H9 (cell line): Measurements from ENCODE around the gene AGBL4. TPM values are rescaled to one million over a fixed set of nuclear protein-coding genes. Genes with fewer than 3 reads are reported as not detected.

Experiments used
- DNase-seq: peaks from one replicate; pipeline ENCODE4 v3.0.0-alpha.2; 2017
- H2AFZ ChIP-seq: one replicate; pipeline ENCODE4 v1.6.1; 2013; ENCODE audit warnings: mild to moderate bottlenecking, low read length, control low read depth, moderate library complexity
- H2AK5ac ChIP-seq: 2 replicates; pipeline ENCODE4 v1.6.1; 2013; ENCODE audit warnings: low read length, control low read depth, mixed read lengths; ENCODE audit not compliant: insufficient read length
- H2BK120ac ChIP-seq: one replicate; pipeline ENCODE4 v1.6.1; 2013; ENCODE audit warnings: low read depth, mild to moderate bottlenecking, low read length, control low read depth, inconsistent platforms; ENCODE audit not compliant: poor library complexity, severe bottlenecking
- H2BK12ac ChIP-seq: 2 replicates; pipeline ENCODE4 v1.6.1; 2013; ENCODE audit warnings: low read length, control low read depth, mixed read lengths, low read depth; ENCODE audit not compliant: insufficient read length
- H2BK15ac ChIP-seq: 2 replicates; pipeline ENCODE4 v1.6.1; 2013; ENCODE audit warnings: low read depth, low read length, control low read depth
- H2BK20ac ChIP-seq: one replicate; pipeline ENCODE4 v1.6.1; 2013; ENCODE audit warnings: low read depth, mild to moderate bottlenecking, low read length, control low read depth, inconsistent platforms; ENCODE audit not compliant: poor library complexity, severe bottlenecking
- H2BK5ac ChIP-seq: 2 replicates; pipeline ENCODE4 v1.6.1; 2013; ENCODE audit warnings: low read length, control low read depth, mixed read lengths; ENCODE audit not compliant: insufficient read length
- H3K14ac ChIP-seq: 2 replicates; pipeline ENCODE4 v1.6.1; 2013; ENCODE audit warnings: low read length, control low read depth; ENCODE audit not compliant: insufficient read depth
- H3K18ac ChIP-seq: 2 replicates; pipeline ENCODE4 v1.6.1; 2013; ENCODE audit warnings: low read depth, mild to moderate bottlenecking, mixed read lengths, low read length, control low read depth; ENCODE audit not compliant: insufficient read length
- H3K23ac ChIP-seq: 2 replicates; pipeline ENCODE4 v1.6.1; 2013; ENCODE audit warnings: low read length, control low read depth, mixed read lengths, low read depth; ENCODE audit not compliant: insufficient read length
- H3K23me2 ChIP-seq: 2 replicates; pipeline ENCODE4 v1.6.1; 2013; ENCODE audit warnings: low read depth, mild to moderate bottlenecking, mixed read lengths, low read length, control low read depth; ENCODE audit not compliant: insufficient read length, poor library complexity, severe bottlenecking
- H3K27ac ChIP-seq: 2 replicates; pipeline ENCODE4 v1.5.1; 2013; ENCODE audit warnings: low read length, control low read depth, mixed read lengths, low read depth; ENCODE audit not compliant: insufficient read length
- H3K27me3 ChIP-seq: 2 replicates; pipeline ENCODE4 v1.6.1; 2013; ENCODE audit warnings: low read length, control low read depth, inconsistent platforms; ENCODE audit not compliant: insufficient read depth
- H3K4ac ChIP-seq: 2 replicates; pipeline ENCODE4 v1.6.1; 2013; ENCODE audit warnings: low read depth, mild to moderate bottlenecking, control low read depth, inconsistent platforms, low read length, moderate library complexity
- H3K4me1 ChIP-seq: 2 replicates; pipeline ENCODE4 v1.6.1; 2013; ENCODE audit warnings: low read length, control low read depth, inconsistent platforms; ENCODE audit not compliant: insufficient read depth
- H3K4me2 ChIP-seq: 2 replicates; pipeline ENCODE4 v1.6.1; 2013; ENCODE audit warnings: low read length, control low read depth, mixed read lengths; ENCODE audit not compliant: insufficient read length, insufficient read depth
- H3K56ac ChIP-seq: 2 replicates; pipeline ENCODE4 v1.6.1; 2013; ENCODE audit warnings: low read depth, mild to moderate bottlenecking, mixed read lengths, low read length, control low read depth; ENCODE audit not compliant: insufficient read length
- H3K79me1 ChIP-seq: 2 replicates; pipeline ENCODE4 v1.6.1; 2013; ENCODE audit warnings: low read depth, mild to moderate bottlenecking, moderate library complexity, low read length, control low read depth, inconsistent platforms; ENCODE audit not compliant: insufficient read depth, poor library complexity, severe bottlenecking
- H3K79me2 ChIP-seq: 2 replicates; pipeline ENCODE4 v1.6.1; 2013; ENCODE audit warnings: low read length, control low read depth, inconsistent platforms; ENCODE audit not compliant: insufficient read depth
- H3K9ac ChIP-seq: 2 replicates; pipeline ENCODE4 v1.6.1; 2013; ENCODE audit warnings: low read length, control low read depth, mixed read lengths; ENCODE audit not compliant: insufficient read length; ENCODE audit errors: extremely low read depth
- H3K9me3 ChIP-seq: one replicate; pipeline ENCODE4 v1.6.1; 2013; ENCODE audit warnings: low read depth, low read length, inconsistent platforms; ENCODE audit not compliant: control insufficient read depth
- H3T11ph ChIP-seq: one replicate; pipeline ENCODE4 v1.6.1; 2013; ENCODE audit warnings: mild to moderate bottlenecking, low read length, control low read depth, inconsistent platforms
- H4K20me1 ChIP-seq: one replicate; pipeline ENCODE4 v1.6.1; 2013; ENCODE audit not compliant: control insufficient read depth, insufficient read length, insufficient read depth
- H4K5ac ChIP-seq: 2 replicates; pipeline ENCODE4 v1.6.1; 2013; ENCODE audit warnings: low read depth, mild to moderate bottlenecking, mixed read lengths, low read length, control low read depth; ENCODE audit not compliant: insufficient read length
- H4K8ac ChIP-seq: replicated peaks from 2 replicates; pipeline ENCODE4 v1.6.1; 2013; ENCODE audit warnings: low read length, control low read depth, mixed read lengths, low read depth; ENCODE audit not compliant: insufficient read length
- H4K91ac ChIP-seq: 2 replicates; pipeline ENCODE4 v1.6.1; 2013; ENCODE audit warnings: low read depth, mild to moderate bottlenecking, moderate library complexity, mixed read lengths, low read length, control low read depth; ENCODE audit not compliant: insufficient read length
- H3K27ac Mint-ChIP-seq, 3 experiments: 2 replicates in 2 of 3; 3 replicates in 1 of 3; pipeline ENCODE4 v1.8.0; 2020 to 2021; ENCODE audit warnings: mixed read lengths in 3 of 3, mild to moderate bottlenecking in 1 of 3, moderate library complexity in 1 of 3
- H3K27me3 Mint-ChIP-seq: 2 replicates; pipeline ENCODE4 v1.8.0; 2021; ENCODE audit warnings: low read depth, mild to moderate bottlenecking, moderate library complexity, mixed read lengths
- H3K36me3 Mint-ChIP-seq, 3 experiments: 2 replicates in 2 of 3; 3 replicates in 1 of 3; pipeline ENCODE4 v1.8.0; 2020 to 2021; ENCODE audit warnings: low read depth in 3 of 3, mixed read lengths in 3 of 3; ENCODE audit not compliant: insufficient read depth in 1 of 3
- H3K4me1 Mint-ChIP-seq, 2 experiments: 2 replicates each; pipeline ENCODE4 v1.8.0; 2020; ENCODE audit warnings: mixed read lengths in 2 of 2
- H3K4me3 Mint-ChIP-seq, 2 experiments: 2 replicates in 1 of 2; 3 replicates in 1 of 2; pipeline ENCODE4 v1.8.0; 2020 to 2021; ENCODE audit warnings: mild to moderate bottlenecking in 2 of 2, mixed read lengths in 2 of 2, moderate library complexity in 1 of 2
- H3K9me3 Mint-ChIP-seq, 2 experiments: 2 replicates in 1 of 2; 3 replicates in 1 of 2; pipeline ENCODE4 v1.8.0; 2020; ENCODE audit warnings: mild to moderate bottlenecking in 2 of 2, mixed read lengths in 2 of 2, moderate library complexity in 1 of 2
- WGBS: extraction: QIAGEN DNeasy Blood & Tissue Kit; methylation state at CpG from one replicate; pipeline ENCODE4 v1.1.7; 2013; ENCODE audit warnings: missing lambda C conversion rate, low lambda C conversion rate, mixed read lengths; ENCODE audit not compliant: insufficient read length; ENCODE audit errors: extremely low coverage; 5-methylcytosine and 5-hydroxymethylcytosine counted together
- total RNA-seq: library from RNA; stranded (reverse); gene quantifications from 2 replicates; pipeline ENCODE4 v1.2.1, GENCODE V29; 2021
- TF ChIP-seq, protein P1 (sequence below): fragments of 200-600 bp; sonication (generic); conservative IDR thresholded peaks from 3 replicates; pipeline ENCODE4 v1.8.0; 2021; ENCODE audit warnings: antibody characterized with exemption, mild to moderate bottlenecking

The AGBL4 gene
- total RNA-seq, 1 experiment from 2014 or later: not detected

DNA sequence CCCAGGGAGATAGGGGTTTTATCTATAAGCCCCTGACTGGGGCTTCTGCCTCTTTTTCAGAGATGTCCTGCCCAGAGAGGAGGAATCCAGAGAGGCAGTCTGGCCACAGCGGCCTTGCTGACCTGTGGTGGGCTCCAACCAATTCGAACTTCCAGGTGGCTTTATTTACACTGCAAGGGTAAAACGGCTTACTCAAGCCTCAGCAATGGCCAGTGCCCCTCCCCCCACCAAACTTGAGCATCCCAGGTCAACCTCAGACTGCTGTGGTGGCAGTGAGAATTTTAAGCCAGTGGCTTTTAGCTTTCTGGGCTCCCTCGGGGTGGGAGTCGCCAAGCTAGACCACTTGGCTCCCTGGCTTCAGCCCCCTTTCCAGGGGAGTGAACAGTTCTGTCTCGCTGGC lies 863.1 kb downstream of the AGBL4 start:
- Histone ChIP-seq H2AK5ac (no peak overlapping the region), H2BK120ac (no peak overlapping the region), H3T11ph (no peak overlapping the region), H4K91ac (no peak overlapping the region), H2BK12ac (no peak overlapping the region), H3K9me3 (peaks cover 13% of the 10 kb centered on the region), H3K9ac (no peak overlapping the region), H4K5ac (no peak overlapping the region), H2BK20ac (no peak overlapping the region), H3K27me3 (no peaks in the 10 kb centered on the region), H3K18ac (no peak overlapping the region), H3K23ac (no peak overlapping the region), H3K23me2 (no peaks in the 10 kb centered on the region), H3K14ac (no peak overlapping the region; the same call in 1 of the 2 replicates), H4K8ac (no peak overlapping the region), H2AFZ (no peak overlapping the region), H3K4me1 (no peaks in the 10 kb centered on the region), H2BK15ac (no peak overlapping the region), H3K4me2 (no peak overlapping the region), H3K79me2 (no peaks in the 10 kb centered on the region), H3K79me1 (no peaks in the 10 kb centered on the region), H3K27ac (no peak overlapping the region), H3K4ac (no peak overlapping the region), H2BK5ac (no peak overlapping the region), H4K20me1 (no peaks in the 10 kb centered on the region), H3K56ac (no peak overlapping the region)
- no peaks in the 10 kb centered on the region for H3K4me1 Mint-ChIP-seq
- no peak overlapping the region for H3K27ac Mint-ChIP-seq
- H3K27me3 Mint-ChIP-seq: peaks cover 2% of the 10 kb centered on the region; the same call in 1 of the 2 replicates
- no peak for DNase-seq
- H3K4me3 Mint-ChIP-seq: no peak overlapping the region
- TF ChIP-seq, protein P1, sequence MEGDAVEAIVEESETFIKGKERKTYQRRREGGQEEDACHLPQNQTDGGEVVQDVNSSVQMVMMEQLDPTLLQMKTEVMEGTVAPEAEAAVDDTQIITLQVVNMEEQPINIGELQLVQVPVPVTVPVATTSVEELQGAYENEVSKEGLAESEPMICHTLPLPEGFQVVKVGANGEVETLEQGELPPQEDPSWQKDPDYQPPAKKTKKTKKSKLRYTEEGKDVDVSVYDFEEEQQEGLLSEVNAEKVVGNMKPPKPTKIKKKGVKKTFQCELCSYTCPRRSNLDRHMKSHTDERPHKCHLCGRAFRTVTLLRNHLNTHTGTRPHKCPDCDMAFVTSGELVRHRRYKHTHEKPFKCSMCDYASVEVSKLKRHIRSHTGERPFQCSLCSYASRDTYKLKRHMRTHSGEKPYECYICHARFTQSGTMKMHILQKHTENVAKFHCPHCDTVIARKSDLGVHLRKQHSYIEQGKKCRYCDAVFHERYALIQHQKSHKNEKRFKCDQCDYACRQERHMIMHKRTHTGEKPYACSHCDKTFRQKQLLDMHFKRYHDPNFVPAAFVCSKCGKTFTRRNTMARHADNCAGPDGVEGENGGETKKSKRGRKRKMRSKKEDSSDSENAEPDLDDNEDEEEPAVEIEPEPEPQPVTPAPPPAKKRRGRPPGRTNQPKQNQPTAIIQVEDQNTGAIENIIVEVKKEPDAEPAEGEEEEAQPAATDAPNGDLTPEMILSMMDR: no peak
- peaks cover 88 to 93% of the 10 kb centered on the region in 2 experiments for H3K9me3 Mint-ChIP-seq
- peaks cover 9 to 33% (median 13%) of the 10 kb centered on the region in 3 experiments; a peak in 6 of 7 replicates for H3K36me3 Mint-ChIP-seq
- no CpG with 5 or more reads among the region's 6 CpGs for WGBS
